HG03039 (cell line): Measurements from ENCODE around the gene JAKMIP2.
"Not testable (repeated sequence)": the region's sequence is repeated elsewhere in the genome, so short reads cannot be mapped to it uniquely, and the experiment has no call there.

Experiments
- ATAC-seq: cut with Tn5 transposase; IDR thresholded peaks from one replicate; pipeline ENCODE4 v1.9.1; 2021; ENCODE audit warnings: mild to moderate bottlenecking, moderate library complexity; ENCODE audit not compliant: unreplicated experiment

The JAKMIP2 gene

GRCh38 chr5:147750065-147750464, 32.5 kb downstream of the JAKMIP2 start:
- no peak for ATAC-seq

GRCh38 chr5:147748590-147748989, 33.9 kb downstream of the JAKMIP2 start:
- no peak for ATAC-seq

GRCh38 chr5:147746986-147747385, 35.5 kb downstream of the JAKMIP2 start:
- no peak for ATAC-seq

- no peak for ATAC-seq
Observed at GRCh38 chr5:147743678-147744374, 38.7 kb downstream of the JAKMIP2 start.

- ATAC-seq = no peak
Observed at GRCh38 chr5:147743012-147743411, 39.5 kb downstream of the JAKMIP2 start.

GRCh38 chr5:147742151-147742550, 40.4 kb downstream of the JAKMIP2 start:
- ATAC-seq = no peak

GRCh38 chr5:147740864-147741263, 41.7 kb downstream of the JAKMIP2 start:
- ATAC-seq = no peak

- ATAC-seq = no peak
Observed at GRCh38 chr5:147737921-147738320, 44.6 kb downstream of the JAKMIP2 start.

GRCh38 chr5:147735621-147736125, 46.9 kb downstream of the JAKMIP2 start:
- no peak for ATAC-seq

- ATAC-seq = no peak
Observed at GRCh38 chr5:147734894-147735293, 47.6 kb downstream of the JAKMIP2 start.

GRCh38 chr5:147733075-147733474, 49.5 kb downstream of the JAKMIP2 start:
- ATAC-seq = no peak

- no peak for ATAC-seq
Observed at GRCh38 chr5:147732291-147732883, 50.1 kb downstream of the JAKMIP2 start.

- ATAC-seq = no peak
Observed at GRCh38 chr5:147731431-147732290, 50.9 kb downstream of the JAKMIP2 start.

- no peak for ATAC-seq
Observed at GRCh38 chr5:147727200-147727599, 55.3 kb downstream of the JAKMIP2 start.

- not testable (repeated sequence) for ATAC-seq
Observed at GRCh38 chr5:147721191-147721960, 61.2 kb downstream of the JAKMIP2 start.

- no peak for ATAC-seq
Observed at GRCh38 chr5:147713550-147714295, 68.8 kb downstream of the JAKMIP2 start.

GRCh38 chr5:147712598-147712997, 69.9 kb downstream of the JAKMIP2 start:
- no peak for ATAC-seq

- ATAC-seq = no peak
Observed at GRCh38 chr5:147712019-147712418, 70.5 kb downstream of the JAKMIP2 start.

- ATAC-seq = no peak
Observed at GRCh38 chr5:147711019-147711418, 71.5 kb downstream of the JAKMIP2 start.

- no peak for ATAC-seq
Observed at GRCh38 chr5:147708708-147709107, 73.8 kb downstream of the JAKMIP2 start.
